Heart left ventricle (tissue), 16 donors: ENCODE results near the gene PTGS1. TPM values are rescaled to one million over a fixed set of nuclear protein-coding genes. Genes with fewer than 3 reads are reported as not detected.
A peak's percentile ranks its signal among the peaks of the same experiment; 100 is the strongest.

Experiments
- ATAC-seq, 4 donors: fragments of 200-7000 bp; cut with Tn5 transposase; one replicate each; pipeline ENCODE4 v1.9.1; 2020 to 2022; ENCODE audit warnings: moderate library complexity in 4 of 4, mild to moderate bottlenecking in 3 of 4, moderate number of reproducible peaks in 1 of 4
- DNase-seq, 5 donors: peaks; one replicate each; pipeline ENCODE4 v3.0.0-alpha.2; 2020
- H3K27ac ChIP-seq, 12 donors: fragments of 200-600 bp; sonication (generic) in 4 of 12; one replicate each; pipeline versions ENCODE4 v1.5.0 to v1.8.0; 2016 to 2022; ENCODE audit warnings: mild to moderate bottlenecking in 2 of 12
- H3K27me3 ChIP-seq, 9 donors: fragments of 200-600 bp; sonication (generic) in 2 of 9; one replicate each; pipeline versions ENCODE4 v1.5.1 to v1.8.0; 2016 to 2022; ENCODE audit warnings: mild to moderate bottlenecking in 3 of 9
- H3K36me3 ChIP-seq, 9 donors: fragments of 200-600 bp; sonication (generic) in 2 of 9; one replicate each; pipeline versions ENCODE4 v1.5.0 to v1.8.0; 2018 to 2022; ENCODE audit warnings: mild to moderate bottlenecking in 2 of 9
- H3K4me1 ChIP-seq, 12 donors: fragments of 200-600 bp; sonication (generic) in 4 of 12; one replicate each; pipeline versions ENCODE4 v1.5.0 to v1.8.0; 2016 to 2022; ENCODE audit warnings: mild to moderate bottlenecking in 3 of 12
- H3K4me3 ChIP-seq, 12 donors: fragments of 200-600 bp; sonication (generic) in 4 of 12; one replicate each; pipeline versions ENCODE4 v1.5.0 to v1.8.0; 2017 to 2022; ENCODE audit warnings: mild to moderate bottlenecking in 9 of 12, moderate library complexity in 4 of 12
- H3K9me3 ChIP-seq, 12 donors: fragments of 200-600 bp; sonication (generic) in 4 of 12; one replicate each; pipeline versions ENCODE4 v1.5.0 to v1.8.0; 2016 to 2022; ENCODE audit warnings: mild to moderate bottlenecking in 1 of 12
- CTCF ChIP-seq, 12 donors: fragments of 200-600 bp; sonication (generic) in 4 of 12; IDR thresholded peaks; one replicate each; pipeline versions ENCODE4 v1.5.0 to v1.8.0; 2018 to 2022; ENCODE audit warnings: antibody characterized with exemption in 12 of 12, mild to moderate bottlenecking in 5 of 12
- POLR2A ChIP-seq, 2 donors: fragments of 450-650 bp; IDR thresholded peaks; one replicate each; pipeline ENCODE4 v1.6.1; 2017; ENCODE audit warnings: antibody characterized with exemption in 2 of 2, mild to moderate bottlenecking in 2 of 2, moderate library complexity in 2 of 2
- WGBS, 4 donors: extraction: QIAGEN DNeasy Blood & Tissue Kit in 2 of 4; methylation state at CpG; one replicate each; pipeline versions ENCODE4 v1.1.5 to v1.1.7; 2013 to 2018; 5-methylcytosine and 5-hydroxymethylcytosine counted together
- intact Hi-C, 10 donors: fragments of 100-400 bp; cut with DNase I; formaldehyde crosslinking; loops; one replicate each; pipeline versions ENCODE4 v1.11.1 to v1.14.2; 2022
- polyA plus RNA-seq, 2 donors: library from polyadenylated mRNA; stranded (reverse); fragments of 200-250 nt; gene quantifications; one replicate each; pipeline ENCODE4 v1.2.3, GENCODE V29; 2013
- total RNA-seq, 9 donors: library from RNA; depleted of rRNA in 2 of 9; stranded (reverse); fragments of >200 nt in 2 of 9; fragmentation: NEBNext Ultra II Directional in 3 of 9; extraction: Animal tissue kit (Norgen Biotek cat#: 25700) in 3 of 9; gene quantifications; one replicate each; pipeline versions ENCODE4 v1.1.0 to v1.2.4, GENCODE V29; 2016 to 2023
- donor health status: ischemic (EF 13 %, LVEDD 7.1; RV severe dilation, severe dysfunction).
- donor health status: healthy with polysubstance abuse.
- donor health status: DM: no; HTN: yes; CAD: no.
- donor health status: DM: no; HTN: no; CAD: no.
- donor health status: ischemic (EF 25% LVEDD 6.9; RV normal size, moderate dysfunction).
- donor health status: ischemic (EF 25% LVEDD 5.7; RV mildly dilated, moderate dysfunction).
- donor health status: healthy.
- donor health status: DM: yes; HTN: yes; CAD: no.
- donor health status: ischemic (EF 35%, LVEDD 5.7; RV mildly dilated, moderate dysfunction).
- donor health status: nonischemic (EF 11% LVEDD 7.7; RV severe dilation, severe dysfunction).
- donor health status: DM: yes; HTN: yes; CAD: no.
- donor health status: PGD.
- donor health status: ischemic (EF 29% LVEDD 5.4; RV normal size, mild dysfunction).
- donor health status: nonischemic (EF 23%, LVEDD 6.1; RV moderate dilation, normal function).

PTGS1 gene
- total and polyA plus RNA-seq, 11 donors, result 0.91 to 24.7 (median 6.3) TPM

GRCh38 chr9:122349201-122349600 is 21.6 kb upstream of the PTGS1 start:
- H3K36me3 ChIP-seq, result no peaks in the 10 kb centered on the region
- no peak overlapping the region for H3K4me3 ChIP-seq
- WGBS, 4 donors, result 72 to 88% (median 81%) methylated on average over 4 of the region's 4 CpGs
- intact Hi-C loops, result loop anchor here in 9 of 10 donors (1.0 to 10.0 kb wide), 9 partner anchors 82 to 804 kb away; partner anchors contain the start of genes MRRF (in 4 of the 9), RBM18 (in 4 of the 9) and LHX6 (in 1 of the 9)
- TF ChIP-seq POLR2A (IDR thresholded peaks at IDR 0.05) (no peak), CTCF (IDR thresholded peaks at IDR 0.05) (no peak)
- DNase-seq (no peak), ATAC-seq (no peak)
- H3K27ac ChIP-seq, result no peak overlapping the region
- peaks cover 0 to 5% (median 0%) of the 10 kb centered on the region in 9 donors for H3K27me3 ChIP-seq
- peaks cover 0 to 5% (median 0%) of the 10 kb centered on the region in 12 donors for H3K9me3 ChIP-seq
- H3K4me1 ChIP-seq, result peaks cover 0 to 23% (median 17%) of the 10 kb centered on the region in 12 donors

DNA sequence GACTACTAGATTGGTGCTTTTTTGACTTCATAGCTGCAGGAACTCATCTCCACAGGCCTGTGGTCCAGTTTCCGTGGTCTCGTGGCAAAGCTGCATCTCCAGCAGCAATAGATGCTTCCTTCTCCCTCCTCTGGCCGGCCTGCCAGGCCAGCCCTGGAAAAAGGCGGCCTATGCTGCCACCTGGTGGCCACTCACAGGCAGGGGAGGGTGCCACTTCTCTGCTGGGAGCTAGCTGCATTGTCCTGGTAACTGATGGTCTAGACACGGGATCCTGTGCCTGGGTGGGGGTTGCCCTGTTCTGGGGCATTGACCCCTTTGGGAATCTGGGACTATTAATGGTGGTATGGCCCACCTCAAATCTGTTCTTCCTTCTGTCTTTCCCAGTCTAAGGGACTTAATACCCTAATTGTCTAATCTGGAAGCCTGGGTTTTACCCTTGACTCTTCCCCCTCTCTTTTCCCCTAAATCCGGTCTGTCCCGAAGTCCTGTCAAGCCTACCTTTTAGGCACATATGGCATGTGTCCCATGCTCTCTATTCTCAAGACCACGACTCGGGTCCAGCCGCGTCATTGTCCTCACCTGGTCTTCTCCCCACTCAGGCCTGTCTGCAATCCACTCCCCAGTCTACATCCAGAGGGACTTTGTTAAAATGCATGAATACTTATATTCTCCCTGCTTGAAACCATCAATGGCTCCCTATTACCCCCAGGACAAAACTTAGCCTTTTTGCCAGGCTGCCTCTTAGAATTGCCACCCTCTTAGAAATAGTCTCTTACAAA is 20.1 kb upstream of the PTGS1 start:
- intact Hi-C loops, result loop anchor here (1.0 to 10.0 kb wide), 8 partner anchors 56 to 464 kb away; partner anchors contain the start of gene OR1K1 (in 1 of the 10)

GRCh38 chr9:122354536-122355199 is 16.2 kb upstream of the PTGS1 start:
- H3K27me3 ChIP-seq, result peaks cover 0 to 3% (median 0%) of the 10 kb centered on the region in 9 donors
- peak overlapping the region in 1 of 12 donors; percentile 76 for H3K27ac ChIP-seq
- TF ChIP-seq POLR2A (IDR thresholded peaks at IDR 0.05) (no peak), CTCF (IDR thresholded peaks at IDR 0.05) (no peak)
- intact Hi-C loops, result loop anchor here in 4 of 10 donors (5.0 to 10.0 kb wide), 5 partner anchors 60 to 460 kb away; partner anchors contain the start of gene OR1K1 (in 1 of the 4)
- H3K4me3 ChIP-seq, result no peak overlapping the region
- no peaks in the 10 kb centered on the region for H3K36me3 ChIP-seq
- DNase-seq, result peak in 2 of 5 donors; percentile 35 to 65
- WGBS, 4 donors, result 81 to 88% (median 85%) methylated on average over 7 to 8 of the region's 8 CpGs
- H3K4me1 ChIP-seq, result peaks cover 0 to 7% (median 0%) of the 10 kb centered on the region in 12 donors
- peaks cover 0 to 5% (median 0%) of the 10 kb centered on the region in 12 donors for H3K9me3 ChIP-seq
- peak in 3 of 4 donors; percentile 30 to 54 (median 52) for ATAC-seq

More for the DNA sequence above, 20.1 kb upstream of the PTGS1 start:
- whole genome bisulfite sequencing, 4 donors, result 38 to 56% (median 40%) methylated on average over 7 to 11 of the region's 11 CpGs
- Histone ChIP-seq H3K27me3 (peaks cover 0 to 5% (median 0%) of the 10 kb centered on the region in 9 donors), H3K4me3 (no peak overlapping the region), H3K9me3 (peaks cover 0 to 5% (median 0%) of the 10 kb centered on the region in 12 donors), H3K36me3 (no peaks in the 10 kb centered on the region), H3K27ac (no peak overlapping the region), H3K4me1 (peaks cover 0 to 28% (median 17%) of the 10 kb centered on the region in 12 donors)
- ATAC-seq (peak; percentile 81 to 89 (median 83)), DNase-seq (peak; percentile 76 to 92 (median 78))
- TF ChIP-seq CTCF (IDR thresholded peaks at IDR 0.05), result peak; percentile 94 to 99 (median 96)
- no peak for TF ChIP-seq POLR2A (IDR thresholded peaks at IDR 0.05)
